Ovary (tissue), 3 donors: Measurements from ENCODE around the gene POU6F2.

Experiments used
- CTCF ChIP-seq, 3 donors: fragments of 450-650 bp in 2 of 3; fragments of 200-600 bp in 1 of 3; IDR thresholded peaks; one replicate each; pipeline versions ENCODE4 v1.5.1 to v1.8.0; 2016 to 2022; ENCODE audit warnings: antibody characterized with exemption in 3 of 3, mild to moderate bottlenecking in 1 of 3
- EP300 ChIP-seq: sonication (generic); formaldehyde crosslinking; IDR thresholded peaks from one replicate; pipeline ENCODE4 v1.6.1; 2017; ENCODE audit warnings: antibody characterized with exemption
- POLR2A ChIP-seq: fragments of 450-650 bp; IDR thresholded peaks from one replicate; pipeline ENCODE4 v1.6.1; 2017; ENCODE audit warnings: antibody characterized with exemption, mild to moderate bottlenecking, moderate library complexity
- donor health status: DM: no; HTN: no; CAD: no.

- no peak for TF ChIP-seq CTCF (IDR thresholded peaks at IDR 0.05)
- TF ChIP-seq POLR2A = no peak
- no peak for TF ChIP-seq EP300
These were observed 65.0 kb downstream of the POU6F2 start for GRCh38 chr7:39042670-39043069.
